H1 (cell line): ENCODE data around the gene RPL41. TPM values are rescaled to one million over a fixed set of nuclear protein-coding genes. Genes with fewer than 3 reads are reported as not detected.

Experiments
- CTCF ChIA-PET: fragments of 300-600 bp; sonication (Branson Sonifier 250); formaldehyde crosslinking; loops from one replicate; lab custom pipeline; 2021; ENCODE audit not compliant: partially characterized antibody; lab: Charles Lee
- POLR2A ChIA-PET: fragments of 300-600 bp; sonication (Branson Sonifier 250); formaldehyde crosslinking; loops from one replicate; lab custom pipeline; 2021; ENCODE audit warnings: inconsistent platforms; ENCODE audit not compliant: partially characterized antibody; lab: Charles Lee
- DNase-seq, 2 experiments: peaks; one replicate each; pipeline versions ENCODE4 v3.0.0 to v3.0.0-alpha.2; 2010 to 2022; ENCODE audit warnings: low spot score in 2 of 2, low read depth in 1 of 2, mixed read lengths in 1 of 2
- FAIRE-seq: peaks from 2 replicates; lab custom pipeline; 2011; peaks lifted over from hg19 to GRCh38; lab: Jason Lieb, UNC
- H2AFZ ChIP-seq: 2 replicates; pipeline ENCODE4 v1.8.1; 2012; ENCODE audit warnings: low read length, inconsistent platforms
- H2AK5ac ChIP-seq: 2 replicates; pipeline ENCODE4 v1.6.1; 2013; ENCODE audit warnings: low read depth, low read length
- H2BK120ac ChIP-seq: replicated peaks from 2 replicates; pipeline ENCODE3; 2013; ENCODE audit warnings: low read depth, low read length, inconsistent platforms
- H2BK12ac ChIP-seq: 2 replicates; pipeline ENCODE4 v1.6.1; 2013; ENCODE audit warnings: low read depth, low read length
- H2BK15ac ChIP-seq: 2 replicates; pipeline ENCODE4 v1.6.1; 2013; ENCODE audit warnings: low read length
- H2BK20ac ChIP-seq: 2 replicates; pipeline ENCODE4 v1.6.1; 2013; ENCODE audit warnings: low read length
- H2BK5ac ChIP-seq: 2 replicates; pipeline ENCODE4 v1.6.1; 2013; ENCODE audit warnings: low read depth, low read length
- H3K14ac ChIP-seq: 2 replicates; pipeline ENCODE4 v1.6.1; 2013; ENCODE audit warnings: inconsistent platforms; ENCODE audit not compliant: insufficient read length
- H3K18ac ChIP-seq: 2 replicates; pipeline ENCODE4 v1.6.1; 2013; ENCODE audit warnings: low read length; ENCODE audit errors: extremely low read depth
- H3K23ac ChIP-seq: 2 replicates; pipeline ENCODE4 v1.6.1; 2013; ENCODE audit warnings: inconsistent platforms; ENCODE audit not compliant: insufficient read length
- H3K23me2 ChIP-seq: 2 replicates; pipeline ENCODE4 v1.6.1; 2013; ENCODE audit warnings: low read depth, low read length
- H3K27ac ChIP-seq: 2 replicates; pipeline ENCODE4 v1.6.1; 2011; ENCODE audit warnings: low read depth, low read length, inconsistent platforms
- H3K27me3 ChIP-seq, 4 experiments: replicated peaks in 1 of 4; 1 replicate in 1 of 4; 2 replicates in 3 of 4; pipeline versions ENCODE4 v1.6.1 to v1.8.1; 2011 to 2013; ENCODE audit warnings: low read length in 3 of 4, mild to moderate bottlenecking in 3 of 4, inconsistent platforms in 2 of 4, mixed read lengths in 2 of 4, moderate library complexity in 1 of 4; ENCODE audit not compliant: control insufficient read depth in 3 of 4, insufficient read depth in 3 of 4; ENCODE audit errors: extremely low read depth in 1 of 4
- H3K36me3 ChIP-seq, 4 experiments: 2 replicates each; pipeline versions ENCODE4 v1.6.1 to v1.8.1; 2011 to 2013; ENCODE audit warnings: mild to moderate bottlenecking in 4 of 4, low read length in 3 of 4, moderate library complexity in 2 of 4, control low read depth in 1 of 4, inconsistent platforms in 1 of 4; ENCODE audit not compliant: insufficient read depth in 4 of 4, control insufficient read depth in 2 of 4
- H3K4ac ChIP-seq: replicated peaks from 2 replicates; pipeline ENCODE3; 2013; ENCODE audit warnings: low read length, low read depth, mixed read lengths, inconsistent platforms; ENCODE audit not compliant: insufficient read length
- H3K4me1 ChIP-seq, 4 experiments: replicated peaks in 1 of 4; 1 replicate in 1 of 4; 2 replicates in 3 of 4; pipeline versions ENCODE4 v1.6.1 to v1.8.1; 2011 to 2013; ENCODE audit warnings: low read length in 3 of 4, inconsistent platforms in 2 of 4, mixed read lengths in 1 of 4; ENCODE audit not compliant: insufficient read depth in 4 of 4, control insufficient read depth in 3 of 4
- H3K4me2 ChIP-seq, 2 experiments: 2 replicates each; pipeline versions ENCODE4 v1.6.1 to v1.8.1; 2011 to 2013; ENCODE audit warnings: low read depth in 2 of 2, low read length in 2 of 2, control low read depth in 1 of 2, inconsistent platforms in 1 of 2, mild to moderate bottlenecking in 1 of 2; ENCODE audit not compliant: insufficient read depth in 1 of 2
- H3K4me3 ChIP-seq, 4 experiments: fragments of 200-600, 300-600 bp in 1 of 4; sonication (generic), shearing (Covaris generic), sonication (Bioruptor Twin) in 1 of 4; 2 replicates each; pipeline versions ENCODE4 v1.5.1 to v1.8.1; 2011 to 2016; ENCODE audit warnings: low read length in 4 of 4, low read depth in 3 of 4, control low read depth in 2 of 4, inconsistent platforms in 2 of 4, mild to moderate bottlenecking in 2 of 4, mixed read lengths in 1 of 4, moderate library complexity in 1 of 4; ENCODE audit not compliant: insufficient read depth in 2 of 4; ENCODE audit errors: extremely low read depth in 1 of 4
- H3K56ac ChIP-seq: replicated peaks from 2 replicates; pipeline ENCODE3; 2013; ENCODE audit warnings: low read depth, mild to moderate bottlenecking, mixed read lengths, low read length, inconsistent platforms; ENCODE audit not compliant: insufficient read length
- H3K79me1 ChIP-seq: 2 replicates; pipeline ENCODE4 v1.6.1; 2013; ENCODE audit warnings: low read depth, low read length, control low read depth
- H3K79me2 ChIP-seq, 2 experiments: 2 replicates each; pipeline versions ENCODE4 v1.6.1 to v1.8.1; 2012 to 2013; ENCODE audit warnings: low read length in 2 of 2, mild to moderate bottlenecking in 2 of 2, inconsistent platforms in 1 of 2; ENCODE audit not compliant: insufficient read depth in 2 of 2, control insufficient read depth in 1 of 2
- H3K9ac ChIP-seq, 4 experiments: replicated peaks in 1 of 4; 1 replicate in 1 of 4; 2 replicates in 3 of 4; pipeline versions ENCODE4 v1.6.1 to v1.8.1; 2011 to 2013; ENCODE audit warnings: low read depth in 3 of 4, low read length in 3 of 4, control low read depth in 2 of 4, mild to moderate bottlenecking in 2 of 4, moderate library complexity in 2 of 4, inconsistent platforms in 1 of 4; ENCODE audit errors: extremely low read depth in 1 of 4
- H3K9me3 ChIP-seq, 2 experiments: 2 replicates each; pipeline versions ENCODE4 v1.6.1 to v1.8.1; 2012 to 2013; ENCODE audit warnings: mild to moderate bottlenecking in 2 of 2, moderate library complexity in 2 of 2, control low read depth in 1 of 2, inconsistent platforms in 1 of 2, low read depth in 1 of 2, low read length in 1 of 2, mixed read lengths in 1 of 2; ENCODE audit not compliant: insufficient read depth in 2 of 2
- H4K20me1 ChIP-seq, 2 experiments: replicated peaks in 1 of 2; 2 replicates each; pipeline versions ENCODE3 to v1.8.1; 2011 to 2013; ENCODE audit warnings: inconsistent platforms in 2 of 2, low read length in 2 of 2, mild to moderate bottlenecking in 1 of 2; ENCODE audit not compliant: insufficient read depth in 2 of 2, control insufficient read depth in 1 of 2
- H4K5ac ChIP-seq: 2 replicates; pipeline ENCODE4 v1.6.1; 2013; ENCODE audit warnings: low read length, low read depth, mixed read lengths, inconsistent platforms; ENCODE audit not compliant: insufficient read length
- H4K8ac ChIP-seq: 2 replicates; pipeline ENCODE4 v1.8.0; 2013; ENCODE audit warnings: mild to moderate bottlenecking, moderate library complexity, low read length, inconsistent platforms; ENCODE audit not compliant: insufficient read depth; ENCODE audit errors: extremely low read depth
- H4K91ac ChIP-seq: replicated peaks from 2 replicates; pipeline ENCODE3; 2013; ENCODE audit warnings: low read length, mixed read lengths, inconsistent platforms; ENCODE audit not compliant: insufficient read length
- BACH1 ChIP-seq: IDR thresholded peaks from 2 replicates; pipeline ENCODE4 v1.6.1; 2012; ENCODE audit warnings: low read length, improper control_type of control experiment
- CBX5 ChIP-seq: fragments of 300-800, 300-1000 bp; sonication (generic); IDR thresholded peaks from 2 replicates; pipeline ENCODE4 v1.7.1; 2016; ENCODE audit warnings: antibody characterized with exemption, low read length, low read depth
- CBX8 ChIP-seq: fragments of 300-800, 300-1000 bp; sonication (generic); IDR thresholded peaks from 2 replicates; pipeline ENCODE4 v1.7.1; 2016; ENCODE audit warnings: low read depth, low read length, borderline replicate concordance
- HDAC2 ChIP-seq, 2 experiments: fragments of 300-600 bp in 1 of 2; sonication (generic) in 1 of 2; IDR thresholded peaks; 2 replicates each; pipeline ENCODE4 v1.6.1; 2011 to 2012; ENCODE audit warnings: low read depth in 2 of 2, low read length in 2 of 2, mild to moderate bottlenecking in 2 of 2, moderate library complexity in 2 of 2, borderline replicate concordance in 1 of 2, inconsistent platforms in 1 of 2
- HDAC6 ChIP-seq: IDR thresholded peaks from one replicate; pipeline ENCODE4 v1.7.1; 2012; ENCODE audit warnings: low read depth, mild to moderate bottlenecking, inconsistent platforms, low read length, moderate library complexity
- KDM1A ChIP-seq: fragments of 200-600, 300-600 bp; sonication (generic); IDR thresholded peaks from 2 replicates; pipeline ENCODE4 v1.7.1; 2016; ENCODE audit warnings: mild to moderate bottlenecking, low read length, borderline replicate concordance
- SP1 ChIP-seq: IDR thresholded peaks from 2 replicates; pipeline ENCODE4 v1.6.1; 2011; ENCODE audit warnings: low read depth, low read length
- WGBS, 2 experiments: shearing (Covaris generic) in 1 of 2; methylation state at CpG; one replicate each; pipeline versions ENCODE4 v1.1.6 to v1.1.7; 2013 to 2015; ENCODE audit warnings: low lambda C conversion rate in 2 of 2, mixed read lengths in 2 of 2, inconsistent platforms in 1 of 2, low coverage in 1 of 2, missing lambda C conversion rate in 1 of 2; ENCODE audit not compliant: insufficient replicate concordance in 2 of 2, insufficient coverage in 1 of 2, insufficient read length in 1 of 2; ENCODE audit errors: extremely low coverage in 1 of 2, missing lambda C conversion rate in 1 of 2; 5-methylcytosine and 5-hydroxymethylcytosine counted together
- polyA plus RNA-seq, 7 experiments: library from polyadenylated mRNA; depleted of rRNA in 3 of 7; stranded (reverse) in 5 of 7; unstranded in 2 of 7; fragments of >200 nt in 5 of 7; fragments of 200-250 nt in 2 of 7; gene quantifications; 1 replicate in 5 of 7; 2 replicates in 1 of 7; 4 replicates in 1 of 7; pipeline versions ENCODE4 v1.2.1 to v1.2.3, GENCODE V29; 2011 to 2013; ENCODE audit warnings: missing spikeins in 2 of 7, mixed read lengths in 2 of 7
- total RNA-seq: library from RNA; stranded (reverse); fragmentation: NEBNext Ultra II Directional; extraction: Animal tissue kit (Norgen Biotek cat#: 25700); gene quantifications from 2 replicates; pipeline ENCODE4 v1.2.1, GENCODE V29; 2021

Gene RPL41
- total and polyA plus RNA-seq, 2 of the 8 experiments (the other 6 are each of a cell fraction or from before 2014, with no cell fraction given): 4,440 to 16,488 TPM

DNA sequence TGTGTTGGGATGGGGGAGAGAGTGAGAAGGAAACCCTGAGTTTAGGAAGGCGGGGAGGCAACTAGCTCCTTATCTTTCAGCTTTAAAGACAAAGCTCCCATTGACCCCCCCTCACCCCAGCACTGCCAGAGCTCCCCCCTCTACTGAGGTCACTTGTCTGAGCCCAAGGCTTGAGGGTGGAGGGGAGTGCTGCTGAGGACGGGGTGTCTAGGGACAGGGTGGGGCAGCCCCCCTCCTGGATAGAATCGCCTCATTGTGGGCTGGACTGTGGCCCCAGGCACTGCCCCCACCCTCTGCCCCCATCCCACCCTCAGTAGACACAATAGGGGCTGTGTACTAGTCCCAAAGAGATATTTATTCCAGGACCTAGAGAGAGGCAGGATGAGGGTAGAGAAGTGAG lies 33.5 kb upstream of the RPL41 start:
- TF ChIP-seq BACH1 (no peak), SP1 (no peak), CBX5 (no peak), CBX8 (no peak), KDM1A (no peak), HDAC2 (IDR thresholded peaks at IDR 0.05; ENCODE audit: borderline replicate concordance in 1 of 2, low read depth in 2 of 2, low read length in 2 of 2) (no peak), HDAC6 (no peak)
- Histone ChIP-seq H2BK15ac (no peak overlapping the region), H3K23ac (no peak overlapping the region), H3K9ac (no peak overlapping the region), H3K27ac (no peak overlapping the region), H3K27me3 (no peaks in the 10 kb centered on the region), H4K8ac (no peak overlapping the region), H2BK12ac (no peak overlapping the region), H2BK20ac (no peak overlapping the region), H4K5ac (no peak overlapping the region), H2AK5ac (no peak overlapping the region), H3K14ac (no peak overlapping the region), H3K79me1 (peaks cover 7% of the 10 kb centered on the region; the same call in 1 of the 2 replicates), H2BK5ac (no peak overlapping the region), H3K36me3 (peaks cover 16 to 27% (median 22%) of the 10 kb centered on the region in 4 experiments), H3K79me2 (peaks cover 0 to 27% of the 10 kb centered on the region in 2 experiments; a peak in 2 of 4 replicates), H3K4ac (no peak overlapping the region), H3K23me2 (peaks cover 7% of the 10 kb centered on the region; the same call in 1 of the 2 replicates), H3K18ac (no peak overlapping the region), H3K56ac (no peak overlapping the region), H2BK120ac (no peak overlapping the region), H4K91ac (no peak overlapping the region), H2AFZ (no peak overlapping the region), H4K20me1 (peaks cover 2 to 10% of the 10 kb centered on the region in 2 experiments), H3K9me3 (no peaks in the 10 kb centered on the region), H3K4me2 (no peak overlapping the region; a peak in 1 of 4 replicates), H3K4me3 (no peak overlapping the region), H3K4me1 (peaks cover 3 to 17% (median 11%) of the 10 kb centered on the region in 4 experiments)
- POLR2A ChIA-PET: interaction anchor here (1.0 to 8.9 kb wide), 8 partner anchors 9 to 381 kb away, joined by 3 to 112 read pairs (median 4); partner anchors contain the start of gene PA2G4
- no peak for DNase-seq
- no peak for FAIRE-seq
- CTCF ChIA-PET: interaction anchor here (1.0 to 5.1 kb wide), 6 partner anchors 13 to 346 kb away, joined by 3 to 38 read pairs (median 6); partner anchors contain the start of gene PA2G4
- WGBS, 2 experiments: 84% methylated on average over 3 of the region's 3 CpGs; no CpG with 5 or more reads in 1 of the 2 experiments
